Measurements from ENCODE around the gene FAM120A. TPM values are rescaled to one million over a fixed set of nuclear protein-coding genes. Genes with fewer than 3 reads are reported as not detected.

FAM120A gene
- total RNA-seq, 6 experiments from 2014 or later: 61.9 to 92.1 (median 76.0) TPM

- 50% methylated on average over 2 of the region's 3 CpGs for WGBS (ENCODE audit: insufficient coverage, low coverage, low lambda C conversion rate, missing lambda C conversion rate)
- H3K4me1 ChIP-seq: peaks cover 0 to 9% (median 3%) of the 10 kb centered on the region in 4 donors
- DNase-seq (peak in 1 of 3 donors; percentile 28), ATAC-seq (no peak)
- no peak overlapping the region for H3K27ac ChIP-seq
- no peak overlapping the region for H3K4me3 ChIP-seq
- intact Hi-C loops (cut with DNase I): no loop called here
- no peaks in the 10 kb centered on the region for H3K36me3 ChIP-seq
- H3K9me3 ChIP-seq: peaks cover 0 to 5% (median 0%) of the 10 kb centered on the region in 4 donors
- TF ChIP-seq POLR2A (IDR thresholded peaks at IDR 0.05): no peak
- no peak for TF ChIP-seq CTCF (IDR thresholded peaks at IDR 0.05)
- no peaks in the 10 kb centered on the region for H3K27me3 ChIP-seq
These were observed 162.3 kb downstream of the FAM120A start for GRCh38 chr9:93613791-93614190.

- H3K27ac ChIP-seq: no peak overlapping the region
- H3K36me3 ChIP-seq: no peaks in the 10 kb centered on the region
- H3K4me1 ChIP-seq: peaks cover 0 to 9% (median 3%) of the 10 kb centered on the region in 4 donors
- no peak for TF ChIP-seq POLR2A (IDR thresholded peaks at IDR 0.05)
- no peak for TF ChIP-seq CTCF (IDR thresholded peaks at IDR 0.05)
- intact Hi-C loops (cut with DNase I): no loop called here
- no peaks in the 10 kb centered on the region for H3K27me3 ChIP-seq
- DNase-seq (no peak), ATAC-seq (no peak)
- H3K9me3 ChIP-seq: peaks cover 0 to 4% (median 0%) of the 10 kb centered on the region in 4 donors
- WGBS (ENCODE audit: insufficient coverage, low coverage, low lambda C conversion rate, missing lambda C conversion rate): 90% methylated on average over 5 of the region's 5 CpGs
- H3K4me3 ChIP-seq: no peak overlapping the region
These were observed 163.5 kb downstream of the FAM120A start for GRCh38 chr9:93614830-93615468.

Small RNAs within 50 kb of the gene (microRNA-seq; reads per million reads assigned to microRNA genes)
- gene MIR548AU: 0 reads per million in 2 donors

Small RNAs within 50 kb of the gene (small RNA-seq; reads per million reads assigned to genes)
- 0 reads per million in 2 experiments for gene RF00019

Other genes starting within 250 kb of the FAM120A start
- gene FAM120AOS, start 1.9 kb downstream of the FAM120A start, total RNA-seq: 10 to 100 TPM; 14.4 to 20.8 (median 17.9) TPM
- 1 to 10 TPM; 6.3 to 8.5 (median 6.8) TPM for gene PHF2, start 124.9 kb downstream of the FAM120A start, total RNA-seq